DOHH2 (cell line): ENCODE results near the gene C3orf18.

Experiments
- CTCF ChIP-seq: fragments of 200-600 bp; sonication (generic); IDR thresholded peaks from one replicate; pipeline ENCODE4 v1.5.1; 2014; ENCODE audit warnings: antibody characterized with exemption, mild to moderate bottlenecking, low read depth, low read length; ENCODE audit not compliant: poor library complexity, severe bottlenecking
- EZH2phosphoT487 ChIP-seq: fragments of 200-600 bp; sonication (generic); IDR thresholded peaks from 2 replicates; pipeline ENCODE4 v1.6.1; 2017; ENCODE audit warnings: borderline replicate concordance, mild to moderate bottlenecking, antibody characterized with exemption, low read length, moderate library complexity, mixed read lengths

DNA sequence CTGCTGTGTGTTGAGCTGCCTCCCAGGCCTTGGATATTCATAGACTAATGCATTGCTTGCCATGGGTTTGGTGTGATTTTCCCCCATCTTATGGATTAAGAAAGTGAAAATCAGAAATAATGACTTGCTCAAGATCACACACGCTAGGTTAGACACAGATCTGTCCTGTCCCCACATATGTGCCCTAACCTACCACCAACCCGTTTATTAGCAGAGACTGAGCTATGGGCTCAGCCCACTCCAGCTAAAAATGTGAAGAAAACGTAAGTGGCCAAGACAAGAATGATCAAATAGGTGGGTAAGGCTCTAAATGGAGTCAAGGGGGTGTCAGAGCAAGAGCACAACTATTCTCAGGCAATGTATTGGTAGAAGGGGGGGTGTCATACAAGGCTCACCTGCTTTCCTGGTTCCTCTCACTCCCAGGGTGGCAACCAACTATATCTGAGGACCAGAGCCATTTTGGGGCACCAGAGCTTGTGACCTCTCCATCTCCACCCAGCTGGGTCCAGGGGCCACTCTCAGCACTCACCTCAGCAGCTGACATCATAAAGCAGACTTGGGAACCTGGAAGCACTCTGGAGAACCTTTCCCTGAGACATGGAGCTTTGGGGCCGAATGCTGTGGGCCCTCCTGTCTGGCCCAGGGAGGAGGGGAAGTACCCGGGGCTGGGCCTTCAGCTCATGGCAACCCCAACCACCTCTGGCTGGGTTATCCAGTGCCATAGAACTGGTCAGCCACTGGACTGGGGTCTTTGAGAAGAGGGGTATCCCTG is 3.1 kb upstream of the C3orf18 start:
- no peak for TF ChIP-seq CTCF
- no peak for TF ChIP-seq EZH2phosphoT487
